PC-9 (cell line): Measurements from ENCODE around the gene FAM210B. TPM values are rescaled to one million over a fixed set of nuclear protein-coding genes. Genes with fewer than 3 reads are reported as not detected.
"Not testable (repeated sequence)": the region's sequence is repeated elsewhere in the genome, so short reads cannot be mapped to it uniquely, and the experiment has no call there.

ENCODE experiments used
- BruUV-seq: library from RNA; stranded (reverse); fragments of 400-500 nt; replicated peaks from 2 replicates; lab custom pipeline; 2021; lab: Mats Ljungman, UMichigan
- CTCF ChIA-PET: fragments of 300-600 bp; sonication (Branson Sonifier 250); formaldehyde crosslinking; loops from one replicate; lab custom pipeline; 2022; ENCODE audit warnings: antibody characterized with exemption; lab: Charles Lee
- POLR2A ChIA-PET: fragments of 300-600 bp; sonication (Branson Sonifier 250); formaldehyde crosslinking; loops from one replicate; lab custom pipeline; 2022; ENCODE audit warnings: antibody characterized with exemption; ENCODE audit not compliant: unreplicated experiment; lab: Charles Lee
- DNase-seq, 2 experiments: peaks; one replicate each; pipeline versions ENCODE4 v3.0.0 to v3.0.0-alpha.2; 2015 to 2022; ENCODE audit warnings: mixed read lengths in 1 of 2
- H2AFZ ChIP-seq: fragments of 200-600 bp; sonication (generic); 2 replicates; pipeline ENCODE4 v1.8.1; 2017; ENCODE audit warnings: antibody characterized with exemption
- H3F3A ChIP-seq: fragments of 200-600 bp; sonication (generic); 2 replicates; pipeline ENCODE4 v1.8.1; 2017; ENCODE audit warnings: antibody characterized with exemption, mild to moderate bottlenecking, low read depth; ENCODE audit not compliant: insufficient read depth
- H3K27ac ChIP-seq: fragments of 200-600 bp; sonication (generic); 2 replicates; pipeline ENCODE4 v1.6.1; 2016; ENCODE audit warnings: mixed run types
- H3K27me3 ChIP-seq: fragments of 200-600 bp; sonication (generic); 2 replicates; pipeline ENCODE4 v1.6.1; 2016; ENCODE audit warnings: low read depth, mixed run types; ENCODE audit not compliant: insufficient read depth
- H3K36me3 ChIP-seq: fragments of 200-600 bp; sonication (generic); 2 replicates; pipeline ENCODE4 v1.6.1; 2016; ENCODE audit warnings: low read depth, mixed run types
- H3K4me1 ChIP-seq: fragments of 200-600 bp; sonication (generic); replicated peaks from 2 replicates; pipeline ENCODE4 v1.6.1; 2016; ENCODE audit warnings: mixed run types; ENCODE audit not compliant: insufficient read depth
- H3K4me2 ChIP-seq: fragments of 200-600 bp; sonication (generic); 2 replicates; pipeline ENCODE4 v1.6.1; 2017; ENCODE audit warnings: mixed run types
- H3K4me3 ChIP-seq: fragments of 200-600 bp; sonication (generic); 2 replicates; pipeline ENCODE4 v1.6.1; 2016; ENCODE audit warnings: mixed run types
- H3K79me2 ChIP-seq: fragments of 200-600 bp; sonication (generic); 2 replicates; pipeline ENCODE4 v1.6.1; 2017; ENCODE audit warnings: low read depth, mixed run types
- H3K9me2 ChIP-seq: fragments of 200-600 bp; sonication (generic); 2 replicates; pipeline ENCODE4 v1.8.1; 2017; ENCODE audit warnings: mild to moderate bottlenecking; ENCODE audit not compliant: insufficient read depth
- H3K9me3 ChIP-seq: fragments of 200-600 bp; sonication (generic); 2 replicates; pipeline ENCODE4 v1.8.1; 2016; ENCODE audit warnings: low read depth; ENCODE audit not compliant: insufficient read depth
- H4K20me1 ChIP-seq: fragments of 200-600 bp; sonication (generic); 2 replicates; pipeline ENCODE4 v1.8.1; 2017; ENCODE audit not compliant: insufficient read depth
- EZH2 ChIP-seq: fragments of 200-600 bp; sonication (generic); IDR thresholded peaks from 2 replicates; pipeline ENCODE4 v1.8.0; 2017; ENCODE audit warnings: antibody characterized with exemption, low read depth
- intact Hi-C: fragments of 100-400 bp; cut with micrococcal nuclease; formaldehyde crosslinking; loops from one replicate; pipeline ENCODE4 v1.10.0; 2022; ENCODE audit not compliant: unreplicated experiment
- total RNA-seq: library from RNA; stranded (reverse); gene quantifications from 2 replicates; pipeline ENCODE4 v1.2.3, GENCODE V29; 2021
- TF ChIP-seq, protein P1 (sequence below): fragments of 200-600 bp; sonication (generic); conservative IDR thresholded peaks from 2 replicates; pipeline ENCODE4 v1.6.1; 2017; ENCODE audit warnings: mixed run types, antibody characterized with exemption, mild to moderate bottlenecking, moderate library complexity

The FAM210B gene
- total RNA-seq, 1 experiment from 2014 or later, result 21.4 TPM

DNA sequence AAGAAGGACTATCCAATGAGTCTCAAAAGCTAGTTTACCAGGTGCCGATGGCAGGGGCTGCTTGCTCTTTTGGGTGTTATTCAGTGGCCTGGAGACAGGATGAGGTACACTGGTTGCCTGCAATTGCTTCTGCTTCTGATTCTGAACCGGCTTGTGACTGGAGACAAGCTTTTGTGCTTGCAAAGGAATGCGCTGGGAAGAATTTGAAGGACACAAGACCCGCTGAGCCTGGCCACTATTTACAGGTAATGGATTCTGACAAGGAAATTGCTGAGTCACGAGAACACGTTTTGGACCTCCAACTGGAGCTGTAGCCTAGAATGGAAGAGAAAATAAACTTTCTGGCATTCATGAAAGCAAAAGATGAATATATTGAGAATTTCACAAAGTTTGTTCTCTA, 27.4 kb downstream of the FAM210B start:
- Histone ChIP-seq H3F3A (peaks cover 5% of the 10 kb centered on the region; the same call in 1 of the 2 replicates), H3K27me3 (no peaks in the 10 kb centered on the region), H3K27ac (no peak overlapping the region), H2AFZ (no peak overlapping the region), H3K9me2 (no peaks in the 10 kb centered on the region), H3K36me3 (peaks cover 45% of the 10 kb centered on the region), H3K4me2 (no peak overlapping the region), H4K20me1 (peaks cover 14% of the 10 kb centered on the region; the same call in 1 of the 2 replicates), H3K9me3 (no peaks in the 10 kb centered on the region), H3K4me3 (no peak overlapping the region), H3K4me1 (peaks cover 13% of the 10 kb centered on the region), H3K79me2 (peaks cover 68% of the 10 kb centered on the region)
- ChIA-PET POLR2A (no interaction called here), CTCF (no interaction called here)
- no peak for DNase-seq
- TF ChIP-seq, protein P1, sequence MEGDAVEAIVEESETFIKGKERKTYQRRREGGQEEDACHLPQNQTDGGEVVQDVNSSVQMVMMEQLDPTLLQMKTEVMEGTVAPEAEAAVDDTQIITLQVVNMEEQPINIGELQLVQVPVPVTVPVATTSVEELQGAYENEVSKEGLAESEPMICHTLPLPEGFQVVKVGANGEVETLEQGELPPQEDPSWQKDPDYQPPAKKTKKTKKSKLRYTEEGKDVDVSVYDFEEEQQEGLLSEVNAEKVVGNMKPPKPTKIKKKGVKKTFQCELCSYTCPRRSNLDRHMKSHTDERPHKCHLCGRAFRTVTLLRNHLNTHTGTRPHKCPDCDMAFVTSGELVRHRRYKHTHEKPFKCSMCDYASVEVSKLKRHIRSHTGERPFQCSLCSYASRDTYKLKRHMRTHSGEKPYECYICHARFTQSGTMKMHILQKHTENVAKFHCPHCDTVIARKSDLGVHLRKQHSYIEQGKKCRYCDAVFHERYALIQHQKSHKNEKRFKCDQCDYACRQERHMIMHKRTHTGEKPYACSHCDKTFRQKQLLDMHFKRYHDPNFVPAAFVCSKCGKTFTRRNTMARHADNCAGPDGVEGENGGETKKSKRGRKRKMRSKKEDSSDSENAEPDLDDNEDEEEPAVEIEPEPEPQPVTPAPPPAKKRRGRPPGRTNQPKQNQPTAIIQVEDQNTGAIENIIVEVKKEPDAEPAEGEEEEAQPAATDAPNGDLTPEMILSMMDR, result no peak
- TF ChIP-seq EZH2, result no peak
- intact Hi-C loops, result no loop called here
- no TSS peak for BruUV-seq

DNA sequence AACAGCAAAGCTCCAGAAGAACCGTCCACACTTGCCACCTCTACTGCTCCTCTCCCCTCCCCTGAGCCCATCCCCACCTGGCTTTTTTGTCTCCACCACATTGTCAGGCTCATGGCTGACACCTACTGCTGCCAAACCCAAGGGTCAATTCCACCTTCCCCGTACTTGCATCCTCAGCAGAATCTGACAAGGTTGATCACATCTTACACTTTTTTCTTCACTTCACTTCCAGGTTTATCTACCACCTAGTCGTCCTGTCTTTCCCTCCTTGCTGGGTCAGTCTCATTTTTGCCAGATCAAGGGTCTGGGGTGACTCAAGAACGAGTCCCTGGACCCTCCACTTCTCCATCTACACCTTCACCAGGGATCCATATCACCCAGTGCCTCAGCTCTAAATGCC, 30.1 kb downstream of the FAM210B start:
- peaks cover 36% of the 10 kb centered on the region for H3K36me3 ChIP-seq
- POLR2A ChIA-PET, result no interaction called here

DNA sequence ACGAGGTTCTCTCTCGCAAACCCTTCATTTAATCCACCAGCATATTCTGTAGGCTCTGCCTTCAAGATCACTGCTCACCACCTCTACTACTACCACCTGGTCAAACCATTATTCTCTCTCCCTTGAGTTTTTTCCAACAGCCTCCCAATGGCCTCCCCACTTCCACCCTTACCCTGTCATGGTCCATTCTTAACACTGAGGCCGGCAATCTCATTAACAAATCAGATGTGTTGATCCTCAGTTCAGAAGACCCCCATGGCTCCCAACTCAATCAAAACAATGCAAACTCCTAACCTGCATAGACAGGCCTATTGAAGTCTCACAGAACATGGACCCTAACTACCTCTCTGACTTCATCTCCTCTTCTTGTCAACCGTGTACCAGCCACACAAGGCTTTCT, 31.0 kb downstream of the FAM210B start:
- CTCF ChIA-PET, result no interaction called here
- no TSS peak for BruUV-seq
- intact Hi-C loops, result no loop called here

More for the DNA sequence above, 30.1 kb downstream of the FAM210B start:
- Histone ChIP-seq H3K9me2 (no peaks in the 10 kb centered on the region), H3K27ac (no peak overlapping the region), H3K27me3 (no peaks in the 10 kb centered on the region), H3K4me3 (no peak overlapping the region), H3K4me2 (no peak overlapping the region), H2AFZ (no peak overlapping the region), H4K20me1 (peaks cover 7% of the 10 kb centered on the region; the same call in 1 of the 2 replicates), H3F3A (peaks cover 5% of the 10 kb centered on the region; the same call in 1 of the 2 replicates), H3K4me1 (peaks cover 18% of the 10 kb centered on the region), H3K9me3 (no peaks in the 10 kb centered on the region), H3K79me2 (peaks cover 78% of the 10 kb centered on the region)
- BruUV-seq, result no TSS peak
- DNase-seq, result no peak
- no peak for TF ChIP-seq EZH2
- TF ChIP-seq, protein P1, result no peak
- CTCF ChIA-PET, result no interaction called here
- intact Hi-C loops, result no loop called here

DNA sequence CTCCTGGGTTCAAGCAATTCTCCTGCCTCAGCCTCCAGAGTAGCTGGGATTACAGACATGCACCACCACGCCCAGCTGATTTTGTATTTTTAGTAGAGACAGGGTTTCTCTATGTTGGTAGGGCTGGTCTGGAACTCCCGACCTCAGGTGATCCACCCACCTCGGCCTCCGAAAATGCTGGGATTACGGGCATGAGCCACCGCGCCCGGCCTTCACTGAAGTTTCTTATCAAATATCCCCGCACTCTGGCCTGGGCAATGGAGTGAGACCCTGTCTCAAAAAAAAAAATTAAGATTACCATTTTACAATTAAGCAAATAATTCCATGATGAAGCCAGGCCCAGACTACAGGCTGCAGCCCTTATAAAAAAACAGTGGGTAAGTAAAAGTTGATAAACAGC, 31.6 kb downstream of the FAM210B start:
- intact Hi-C loops, H3K27ac ChIP-seq, H3K9me2 ChIP-seq, H3K9me3 ChIP-seq, POLR2A ChIA-PET, H3K27me3 ChIP-seq, CTCF ChIA-PET, H4K20me1 ChIP-seq, H3F3A ChIP-seq, H2AFZ ChIP-seq, BruUV-seq, DNase-seq: not testable (repeated sequence)
- peak overlapping the region; percentile 89 for H3K4me2 ChIP-seq
- peaks cover 81% of the 10 kb centered on the region for H3K79me2 ChIP-seq
- H3K4me1 ChIP-seq, result peaks cover 24% of the 10 kb centered on the region
- H3K36me3 ChIP-seq, result peaks cover 32% of the 10 kb centered on the region; the same call in 1 of the 2 replicates
- H3K4me3 ChIP-seq, result peak overlapping the region; percentile 76; the same call in 1 of the 2 replicates

More for the DNA sequence above, 31.0 kb downstream of the FAM210B start:
- no peak overlapping the region for H3K27ac ChIP-seq
- H3K4me3 ChIP-seq, result no peak overlapping the region
- peaks cover 6% of the 10 kb centered on the region; the same call in 1 of the 2 replicates for H4K20me1 ChIP-seq
- TF ChIP-seq, protein P1, result no peak
- no peak for TF ChIP-seq EZH2
- peaks cover 5% of the 10 kb centered on the region; the same call in 1 of the 2 replicates for H3F3A ChIP-seq
- no peak overlapping the region for H2AFZ ChIP-seq
- no peaks in the 10 kb centered on the region for H3K27me3 ChIP-seq
- H3K36me3 ChIP-seq, result peaks cover 32% of the 10 kb centered on the region
- H3K4me1 ChIP-seq, result peaks cover 24% of the 10 kb centered on the region
- H3K9me2 ChIP-seq, result no peaks in the 10 kb centered on the region
- POLR2A ChIA-PET, result no interaction called here
- no peaks in the 10 kb centered on the region for H3K9me3 ChIP-seq
- no peak for DNase-seq
- peaks cover 78% of the 10 kb centered on the region for H3K79me2 ChIP-seq
- peak overlapping the region; percentile 89; the same call in 1 of the 2 replicates for H3K4me2 ChIP-seq
